AG09309 (cell line): ENCODE measurements around the gene NACAD.

Source experiments
- DNase-seq: peaks from one replicate; pipeline ENCODE4 v3.0.0-alpha.2; 2010; ENCODE audit warnings: low read depth
- H3K4me3 ChIP-seq: 2 replicates; pipeline ENCODE4 v1.5.1; 2011; ENCODE audit warnings: mild to moderate bottlenecking, low read depth, low read length, moderate library complexity; ENCODE audit not compliant: control insufficient read depth
- CTCF ChIP-seq: IDR thresholded peaks from 2 replicates; pipeline ENCODE4 v1.5.1; 2011; ENCODE audit warnings: mild to moderate bottlenecking, low read depth, low read length, inconsistent platforms; ENCODE audit not compliant: insufficient read depth, control insufficient read depth; ENCODE audit errors: missing control alignments

NACAD gene

GRCh38 chr7:45092100-45092930 lies 3.5 kb upstream of the NACAD start:
- DNase-seq: peak; percentile 16
- no peak overlapping the region for H3K4me3 ChIP-seq
- no peak for TF ChIP-seq CTCF

GRCh38 chr7:45089341-45089891 lies 647 bp upstream of the NACAD start:
- TF ChIP-seq CTCF: no peak
- DNase-seq: no peak
- H3K4me3 ChIP-seq: peak overlapping the region; percentile 63

- no peak for TF ChIP-seq CTCF
- H3K4me3 ChIP-seq: peak overlapping the region; percentile 63
- no peak for DNase-seq
These were observed 545 bp downstream of the NACAD start for GRCh38 chr7:45088146-45088701.

GRCh38 chr7:45087301-45088145 lies 1.2 kb downstream of the NACAD start:
- H3K4me3 ChIP-seq: no peak overlapping the region
- no peak for TF ChIP-seq CTCF

GRCh38 chr7:45086331-45087065 lies 2.3 kb downstream of the NACAD start:
- TF ChIP-seq CTCF: no peak
- DNase-seq: no peak
- H3K4me3 ChIP-seq: no peak overlapping the region

More at GRCh38 chr7:45087301-45088145, 1.2 kb downstream of the NACAD start:
- no peak for DNase-seq

GRCh38 chr7:45085619-45086200 lies 3.1 kb downstream of the NACAD start:
- no peak for DNase-seq
- no peak overlapping the region for H3K4me3 ChIP-seq
- no peak for TF ChIP-seq CTCF
